B cell (primary cell): ENCODE data around the gene NEGR1. TPM values are rescaled to one million over a fixed set of nuclear protein-coding genes. Genes with fewer than 3 reads are reported as not detected.

Source experiments
- ATAC-seq: fragments of 200-7000 bp; cut with Tn5 transposase; one replicate; pipeline ENCODE4 v1.10.0; 2021; ENCODE audit warnings: low read depth, mild to moderate bottlenecking, moderate number of reproducible peaks, moderate library complexity
- CTCF ChIA-PET: fragments of 350-600 bp; sonication (Branson Sonifier 250); formaldehyde crosslinking; loops from one replicate; lab custom pipeline; 2021; ENCODE audit warnings: antibody characterized with exemption, inconsistent platforms; lab: Charles Lee
- POLR2A ChIA-PET: fragments of 350-600 bp; sonication (Branson Sonifier 250); formaldehyde crosslinking; loops from one replicate; lab custom pipeline; 2021; ENCODE audit warnings: antibody characterized with exemption; lab: Charles Lee
- DNase-seq: peaks from one replicate; pipeline ENCODE4 v3.0.0; 2013
- H2AFZ ChIP-seq: 2 replicates; pipeline ENCODE4 v1.6.1; 2012; ENCODE audit warnings: mild to moderate bottlenecking, low read depth, low read length; ENCODE audit not compliant: insufficient read depth, poor library complexity, severe bottlenecking
- H3K27ac ChIP-seq, 2 donors: 1 replicate in 1 of 2; 2 replicates in 1 of 2; pipeline ENCODE4 v1.5.1; 2012 to 2013; ENCODE audit warnings: low read length in 2 of 2, mild to moderate bottlenecking in 2 of 2, moderate library complexity in 1 of 2
- H3K27me3 ChIP-seq, 4 experiments: fragments of 200-600 bp in 1 of 4; sonication (generic) in 1 of 4; replicated peaks in 1 of 4; 1 replicate in 2 of 4; 2 replicates in 2 of 4; pipeline versions ENCODE4 v1.6.1 to v1.7.0; 2013 to 2016; ENCODE audit warnings: low read length in 3 of 4, mild to moderate bottlenecking in 2 of 4, mixed read lengths in 1 of 4, moderate library complexity in 1 of 4; ENCODE audit not compliant: insufficient read depth in 4 of 4, control insufficient read depth in 3 of 4; ENCODE audit errors: control extremely low read depth in 1 of 4
- H3K36me3 ChIP-seq, 2 experiments: replicated peaks in 1 of 2; 1 replicate in 1 of 2; 2 replicates in 1 of 2; pipeline versions ENCODE4 v1.6.1 to v1.7.1; 2013; ENCODE audit warnings: low read length in 1 of 2; ENCODE audit not compliant: insufficient read depth in 2 of 2, control insufficient read depth in 1 of 2; ENCODE audit errors: control extremely low read depth in 1 of 2, extremely low read depth in 1 of 2
- H3K4me1 ChIP-seq, 2 donors: fragments of 200-600 bp in 1 of 2; sonication (generic) in 1 of 2; 1 replicate in 1 of 2; 2 replicates in 1 of 2; pipeline versions ENCODE4 v1.5.1 to v1.6.1; 2013 to 2017; ENCODE audit warnings: low read length in 2 of 2; ENCODE audit not compliant: control insufficient read depth in 2 of 2, insufficient read depth in 2 of 2
- H3K4me2 ChIP-seq: replicated peaks from 2 replicates; pipeline ENCODE3; 2012; ENCODE audit warnings: mild to moderate bottlenecking, low read depth, low read length; ENCODE audit not compliant: poor library complexity, severe bottlenecking
- H3K4me3 ChIP-seq, 5 experiments: fragments of 200-600 bp in 1 of 5; sonication (generic) in 1 of 5; 1 replicate in 3 of 5; 2 replicates in 2 of 5; pipeline versions ENCODE4 v1.5.1 to v1.7.0; 2011 to 2016; ENCODE audit warnings: low read length in 4 of 5, mild to moderate bottlenecking in 4 of 5, low read depth in 2 of 5, control low read depth in 1 of 5, moderate library complexity in 1 of 5; ENCODE audit not compliant: insufficient read depth in 1 of 5; ENCODE audit errors: control extremely low read depth in 1 of 5, extremely low read depth in 1 of 5
- H3K79me2 ChIP-seq: fragments of 200-600 bp; sonication (generic); one replicate; pipeline ENCODE4 v1.6.0; 2016; ENCODE audit warnings: low read length; ENCODE audit not compliant: control insufficient read depth, insufficient read depth
- H3K9ac ChIP-seq: fragments of 200-600 bp; sonication (generic); 2 replicates; pipeline ENCODE4 v1.6.1; 2017; ENCODE audit warnings: mild to moderate bottlenecking, low read length, moderate library complexity
- H3K9me3 ChIP-seq, 3 donors: one replicate each; pipeline versions ENCODE4 v1.6.1 to v1.7.1; 2013; ENCODE audit warnings: low read length in 2 of 3; ENCODE audit not compliant: control insufficient read depth in 2 of 3, insufficient read depth in 1 of 3; ENCODE audit errors: control extremely low read depth in 1 of 3
- H4K20me1 ChIP-seq: 2 replicates; pipeline ENCODE4 v1.6.0; 2012; ENCODE audit warnings: mild to moderate bottlenecking, low read length; ENCODE audit not compliant: insufficient read depth, control insufficient read depth, poor library complexity, severe bottlenecking
- H3K27ac Mint-ChIP-seq: one replicate; pipeline ENCODE4 v1.8.0; 2021; ENCODE audit warnings: mixed read lengths
- H3K27me3 Mint-ChIP-seq: one replicate; pipeline ENCODE4 v1.8.0; 2021; ENCODE audit warnings: mixed read lengths
- H3K4me1 Mint-ChIP-seq: one replicate; pipeline ENCODE4 v1.8.0; 2021; ENCODE audit warnings: mixed read lengths
- H3K4me3 Mint-ChIP-seq: one replicate; pipeline ENCODE4 v1.8.0; 2021; ENCODE audit warnings: mixed read lengths
- H3K9me3 Mint-ChIP-seq: one replicate; pipeline ENCODE4 v1.8.0; 2022; ENCODE audit warnings: mixed read lengths; ENCODE audit not compliant: insufficient read depth
- EZH2 ChIP-seq: IDR thresholded peaks from 2 replicates; pipeline ENCODE4 v1.6.1; 2012; ENCODE audit warnings: borderline replicate concordance, low read depth, mild to moderate bottlenecking, moderate library complexity, low read length; ENCODE audit not compliant: insufficient read depth, poor library complexity, severe bottlenecking
- WGBS: methylation state at CpG from one replicate; pipeline ENCODE4 v1.1.5; 2013; ENCODE audit warnings: missing lambda C conversion rate; ENCODE audit not compliant: insufficient coverage; 5-methylcytosine and 5-hydroxymethylcytosine counted together
- intact Hi-C: fragments of 100-400 bp; cut with micrococcal nuclease; formaldehyde crosslinking; loops from one replicate; pipeline ENCODE4 v1.10.0; 2022
- polyA plus RNA-seq: library from polyadenylated mRNA; depleted of rRNA; stranded (reverse); fragments of >200 nt; gene quantifications from 2 replicates; pipeline ENCODE4 v1.2.3, GENCODE V29; 2012
- total RNA-seq, 2 donors: library from RNA; stranded (reverse); fragments of 120-200 nt in 1 of 2; gene quantifications; 1 replicate in 1 of 2; 2 replicates in 1 of 2; pipeline versions ENCODE4 v1.2.3 to v1.2.4, GENCODE V29; 2013 to 2022
- TF ChIP-seq, protein P1 (sequence below): fragments of 200-600 bp; IDR thresholded peaks from one replicate; pipeline ENCODE4 v1.8.0; 2022; ENCODE audit warnings: antibody characterized with exemption, mild to moderate bottlenecking

Gene NEGR1
- total and polyA plus RNA-seq, 2 donors (not counting 1 experiment from before 2014, with no cell fraction given): 0.01 TPM; not detected in 1

DNA sequence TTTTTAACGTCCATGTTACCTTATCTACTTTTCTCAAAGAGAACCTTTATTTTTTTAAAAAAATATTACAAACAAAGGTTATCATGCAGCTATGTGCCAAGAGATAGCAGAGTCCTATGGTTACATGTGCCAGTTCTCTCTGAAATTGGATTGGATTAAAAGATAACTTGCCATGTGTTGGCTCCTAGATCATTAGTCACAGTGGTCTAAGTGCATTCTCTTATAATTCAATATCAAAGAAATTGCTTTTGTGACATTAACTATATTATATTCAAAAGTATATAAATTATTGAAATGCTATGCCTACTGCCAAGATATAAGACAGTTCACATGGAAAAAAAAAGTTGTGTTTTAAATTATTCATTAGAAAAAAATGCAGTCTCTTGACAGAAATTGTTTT lies 494.2 kb downstream of the NEGR1 start:
- ChIA-PET POLR2A (no interaction called here), CTCF (no interaction called here)
- Mint-ChIP-seq H3K27me3 (no peaks in the 10 kb centered on the region), H3K9me3 (no peaks in the 10 kb centered on the region), H3K27ac (no peak overlapping the region), H3K4me3 (no peak overlapping the region), H3K4me1 (no peaks in the 10 kb centered on the region)
- no peaks in the 10 kb centered on the region for H3K27me3 ChIP-seq
- DNase-seq (no peak), ATAC-seq (no peak)
- H3K4me3 ChIP-seq: no peak overlapping the region
- WGBS: no CpG with 5 or more reads among the region's 1 CpG
- no peak overlapping the region for H3K4me2 ChIP-seq
- H2AFZ ChIP-seq: no peak overlapping the region
- TF ChIP-seq, protein P1, sequence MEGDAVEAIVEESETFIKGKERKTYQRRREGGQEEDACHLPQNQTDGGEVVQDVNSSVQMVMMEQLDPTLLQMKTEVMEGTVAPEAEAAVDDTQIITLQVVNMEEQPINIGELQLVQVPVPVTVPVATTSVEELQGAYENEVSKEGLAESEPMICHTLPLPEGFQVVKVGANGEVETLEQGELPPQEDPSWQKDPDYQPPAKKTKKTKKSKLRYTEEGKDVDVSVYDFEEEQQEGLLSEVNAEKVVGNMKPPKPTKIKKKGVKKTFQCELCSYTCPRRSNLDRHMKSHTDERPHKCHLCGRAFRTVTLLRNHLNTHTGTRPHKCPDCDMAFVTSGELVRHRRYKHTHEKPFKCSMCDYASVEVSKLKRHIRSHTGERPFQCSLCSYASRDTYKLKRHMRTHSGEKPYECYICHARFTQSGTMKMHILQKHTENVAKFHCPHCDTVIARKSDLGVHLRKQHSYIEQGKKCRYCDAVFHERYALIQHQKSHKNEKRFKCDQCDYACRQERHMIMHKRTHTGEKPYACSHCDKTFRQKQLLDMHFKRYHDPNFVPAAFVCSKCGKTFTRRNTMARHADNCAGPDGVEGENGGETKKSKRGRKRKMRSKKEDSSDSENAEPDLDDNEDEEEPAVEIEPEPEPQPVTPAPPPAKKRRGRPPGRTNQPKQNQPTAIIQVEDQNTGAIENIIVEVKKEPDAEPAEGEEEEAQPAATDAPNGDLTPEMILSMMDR: no peak
- no peak for TF ChIP-seq EZH2
- intact Hi-C loops: no loop called here
- H3K4me1 ChIP-seq: no peaks in the 10 kb centered on the region
- H3K9ac ChIP-seq: no peak overlapping the region
- H3K9me3 ChIP-seq: peaks cover 0 to 1% (median 0%) of the 10 kb centered on the region in 3 donors
- H3K27ac ChIP-seq: no peak overlapping the region
- H3K79me2 ChIP-seq: no peaks in the 10 kb centered on the region
- H3K36me3 ChIP-seq: no peaks in the 10 kb centered on the region
- no peaks in the 10 kb centered on the region for H4K20me1 ChIP-seq

DNA sequence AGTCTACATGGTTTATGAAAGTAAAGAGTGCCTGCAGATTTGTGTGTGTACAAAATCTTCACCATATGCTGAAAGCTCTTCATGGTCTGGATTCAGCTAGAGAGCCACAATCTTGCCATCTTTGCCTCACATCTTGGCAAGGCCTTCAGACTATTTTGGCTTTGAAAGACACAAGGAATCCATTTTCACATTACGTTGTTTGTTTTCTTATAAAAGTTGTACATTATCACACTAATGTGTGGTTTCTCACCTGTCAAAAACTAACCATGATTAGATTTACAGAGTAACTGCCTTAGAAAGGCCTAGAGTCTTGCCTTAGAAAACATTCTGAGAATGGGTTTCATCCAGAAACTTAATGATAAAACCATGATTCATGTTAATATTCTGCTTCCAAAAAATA lies 494.6 kb downstream of the NEGR1 start:
- TF ChIP-seq, protein P1: no peak
- TF ChIP-seq EZH2: no peak
- Histone ChIP-seq H3K27ac (no peak overlapping the region), H3K27me3 (no peaks in the 10 kb centered on the region), H3K36me3 (no peaks in the 10 kb centered on the region), H3K4me2 (no peak overlapping the region), H2AFZ (no peak overlapping the region), H3K4me1 (no peaks in the 10 kb centered on the region), H3K9me3 (peaks cover 0 to 1% (median 0%) of the 10 kb centered on the region in 3 donors), H3K4me3 (no peak overlapping the region), H3K79me2 (no peaks in the 10 kb centered on the region), H3K9ac (no peak overlapping the region), H4K20me1 (no peaks in the 10 kb centered on the region)
- DNase-seq (no peak), ATAC-seq (no peak)
- intact Hi-C loops: no loop called here
- H3K27me3 Mint-ChIP-seq: no peaks in the 10 kb centered on the region
- H3K4me3 Mint-ChIP-seq: no peak overlapping the region
- no CpG with 5 or more reads among the region's 1 CpG for whole genome bisulfite sequencing
- CTCF ChIA-PET: no interaction called here
- POLR2A ChIA-PET: no interaction called here
- H3K4me1 Mint-ChIP-seq: no peaks in the 10 kb centered on the region
- H3K27ac Mint-ChIP-seq: no peak overlapping the region
- no peaks in the 10 kb centered on the region for H3K9me3 Mint-ChIP-seq
